Stimulated activated CD8-positive, alpha-beta memory T cell treated with anti-CD3 and anti-CD28 coated beads, Interleukin-12 subunit alpha, Interleukin-12 subunit beta, amount 100 ng/mL, for 4 hours (primary cell): ENCODE measurements around the gene DEGS1.

ENCODE experiments used
- DNase-seq: peaks from one replicate; pipeline ENCODE4 v3.0.0-alpha.2; 2020; ENCODE audit warnings: low read depth

DEGS1 gene

GRCh38 chr1:224182866-224183590 lies at the start of gene DEGS1:
TSS of gene DEGS1 (plus strand) at chr1:224183240. CDS start at chr1:224183337, 97 bp downstream.
- peak; percentile 75 for DNase-seq

- no peak for DNase-seq
These were observed 49.2 kb upstream of the DEGS1 start for GRCh38 chr1:224133741-224134299.

- DNase-seq, result no peak
These were observed 45.5 kb upstream of the DEGS1 start for GRCh38 chr1:224137518-224137917.

GRCh38 chr1:224138198-224138597 lies 44.8 kb upstream of the DEGS1 start:
- DNase-seq, result no peak

- no peak for DNase-seq
These were observed 41.3 kb upstream of the DEGS1 start for GRCh38 chr1:224141693-224142092.

- no peak for DNase-seq
These were observed 33.3 kb upstream of the DEGS1 start for GRCh38 chr1:224149709-224150108.

- DNase-seq, result no peak
These were observed 31.9 kb upstream of the DEGS1 start for GRCh38 chr1:224151117-224151516.

GRCh38 chr1:224157316-224157715 lies 25.7 kb upstream of the DEGS1 start:
- no peak for DNase-seq

- DNase-seq, result no peak
These were observed 23.5 kb upstream of the DEGS1 start for GRCh38 chr1:224159541-224159940.

GRCh38 chr1:224160171-224160682 lies 22.8 kb upstream of the DEGS1 start:
- DNase-seq, result no peak

GRCh38 chr1:224162768-224163167 lies 20.3 kb upstream of the DEGS1 start:
- DNase-seq, result no peak

GRCh38 chr1:224163311-224163710 lies 19.7 kb upstream of the DEGS1 start:
- DNase-seq, result no peak

GRCh38 chr1:224168859-224169380 lies 14.1 kb upstream of the DEGS1 start:
- DNase-seq, result no peak

GRCh38 chr1:224169718-224170270 lies 13.2 kb upstream of the DEGS1 start:
- DNase-seq, result no peak

GRCh38 chr1:224170343-224170742 lies 12.7 kb upstream of the DEGS1 start:
- no peak for DNase-seq

- DNase-seq, result no peak
These were observed 12.1 kb upstream of the DEGS1 start for GRCh38 chr1:224170748-224171478.

- no peak for DNase-seq
These were observed 10.8 kb upstream of the DEGS1 start for GRCh38 chr1:224172229-224172628.

GRCh38 chr1:224173523-224173922 lies 9.5 kb upstream of the DEGS1 start:
- DNase-seq, result no peak

- DNase-seq, result no peak
These were observed 7.4 kb upstream of the DEGS1 start for GRCh38 chr1:224175617-224176016.

GRCh38 chr1:224177356-224177999 lies 5.6 kb upstream of the DEGS1 start:
- no peak for DNase-seq

- no peak for DNase-seq
These were observed 4.1 kb upstream of the DEGS1 start for GRCh38 chr1:224178894-224179293.
